Fibroblast of the aortic adventitia (primary cell): Measurements from ENCODE around the gene PLEKHA1. TPM values are rescaled to one million over a fixed set of nuclear protein-coding genes. Genes with fewer than 3 reads are reported as not detected.
A peak's percentile ranks its signal among the peaks of the same experiment; 100 is the strongest.

Experiments used
- DNase-seq: peaks from one replicate; pipeline ENCODE4 v3.0.0-alpha.2; 2010; ENCODE audit warnings: low read depth
- H3K4me3 ChIP-seq: 2 replicates; pipeline ENCODE4 v1.5.1; 2011; ENCODE audit warnings: low read depth, mild to moderate bottlenecking, control low read depth, low read length, moderate library complexity
- total RNA-seq: library from RNA; depleted of rRNA; stranded (reverse); fragments of >200 nt; gene quantifications from 2 replicates; pipeline ENCODE4 v1.2.3, GENCODE V29; 2012; ENCODE audit warnings: low replicate concordance
- TF ChIP-seq, protein P1 (sequence below): IDR thresholded peaks from 2 replicates; pipeline ENCODE4 v1.5.1; 2011; ENCODE audit warnings: mild to moderate bottlenecking, low read length, control low read depth, inconsistent platforms; ENCODE audit not compliant: insufficient read depth

PLEKHA1 gene
- total RNA-seq, 1 donor, result 29.8 TPM

- H3K4me3 ChIP-seq, result peak overlapping the region; percentile 84
- DNase-seq, result no peak
- TF ChIP-seq, protein P1, sequence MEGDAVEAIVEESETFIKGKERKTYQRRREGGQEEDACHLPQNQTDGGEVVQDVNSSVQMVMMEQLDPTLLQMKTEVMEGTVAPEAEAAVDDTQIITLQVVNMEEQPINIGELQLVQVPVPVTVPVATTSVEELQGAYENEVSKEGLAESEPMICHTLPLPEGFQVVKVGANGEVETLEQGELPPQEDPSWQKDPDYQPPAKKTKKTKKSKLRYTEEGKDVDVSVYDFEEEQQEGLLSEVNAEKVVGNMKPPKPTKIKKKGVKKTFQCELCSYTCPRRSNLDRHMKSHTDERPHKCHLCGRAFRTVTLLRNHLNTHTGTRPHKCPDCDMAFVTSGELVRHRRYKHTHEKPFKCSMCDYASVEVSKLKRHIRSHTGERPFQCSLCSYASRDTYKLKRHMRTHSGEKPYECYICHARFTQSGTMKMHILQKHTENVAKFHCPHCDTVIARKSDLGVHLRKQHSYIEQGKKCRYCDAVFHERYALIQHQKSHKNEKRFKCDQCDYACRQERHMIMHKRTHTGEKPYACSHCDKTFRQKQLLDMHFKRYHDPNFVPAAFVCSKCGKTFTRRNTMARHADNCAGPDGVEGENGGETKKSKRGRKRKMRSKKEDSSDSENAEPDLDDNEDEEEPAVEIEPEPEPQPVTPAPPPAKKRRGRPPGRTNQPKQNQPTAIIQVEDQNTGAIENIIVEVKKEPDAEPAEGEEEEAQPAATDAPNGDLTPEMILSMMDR, result no peak
Observed at GRCh38 chr10:122461729-122462532, 87.4 kb downstream of the PLEKHA1 start.

DNA sequence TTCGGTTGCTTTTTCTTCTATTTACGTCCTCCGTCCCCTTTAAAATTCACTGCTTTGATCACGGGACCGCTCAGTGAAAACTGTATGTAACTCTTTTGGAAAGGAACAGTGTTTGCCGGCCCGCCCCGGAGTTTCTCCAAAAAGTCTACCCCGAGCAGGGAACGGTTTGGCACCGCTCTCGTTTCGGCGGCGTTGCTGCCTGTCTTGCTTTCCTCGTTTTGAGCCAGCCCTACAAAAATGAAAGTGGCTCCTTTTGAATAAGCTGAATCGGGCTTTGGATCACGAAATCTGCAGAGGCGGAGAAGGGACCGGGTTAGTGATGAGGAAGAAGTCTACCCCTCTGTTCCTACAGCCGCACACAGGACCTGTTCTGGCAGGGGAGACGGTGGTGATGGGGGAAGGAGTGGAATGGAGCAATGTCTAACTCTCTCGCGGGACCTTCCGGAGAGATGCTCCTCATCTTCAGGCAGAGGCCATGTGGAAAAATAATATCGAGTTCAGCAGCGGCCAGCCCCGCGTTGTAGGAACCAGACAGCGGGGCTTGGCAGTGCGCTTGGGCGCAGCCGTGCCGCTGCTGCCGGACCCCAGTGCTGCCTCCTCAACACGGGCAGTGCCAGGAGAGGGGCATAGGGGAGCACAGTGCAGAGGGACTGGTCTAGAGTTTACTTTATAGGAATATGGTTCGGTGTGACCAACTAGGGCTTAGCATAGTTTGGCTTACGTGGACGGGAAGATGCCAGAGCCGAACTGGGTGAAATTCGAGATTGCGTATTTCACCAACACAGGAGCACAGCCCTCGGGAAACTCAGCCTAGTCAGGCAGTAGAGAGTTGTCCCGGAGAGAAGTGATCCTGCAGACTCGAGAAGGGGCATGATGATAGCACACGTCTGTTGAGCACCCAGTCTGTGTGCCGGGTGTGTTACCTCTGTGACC is 88.3 kb downstream of the PLEKHA1 start:
- TF ChIP-seq, protein P1, result no peak
- peak overlapping the region; percentile 84 for H3K4me3 ChIP-seq
- peak; percentile 77 for DNase-seq

DNA sequence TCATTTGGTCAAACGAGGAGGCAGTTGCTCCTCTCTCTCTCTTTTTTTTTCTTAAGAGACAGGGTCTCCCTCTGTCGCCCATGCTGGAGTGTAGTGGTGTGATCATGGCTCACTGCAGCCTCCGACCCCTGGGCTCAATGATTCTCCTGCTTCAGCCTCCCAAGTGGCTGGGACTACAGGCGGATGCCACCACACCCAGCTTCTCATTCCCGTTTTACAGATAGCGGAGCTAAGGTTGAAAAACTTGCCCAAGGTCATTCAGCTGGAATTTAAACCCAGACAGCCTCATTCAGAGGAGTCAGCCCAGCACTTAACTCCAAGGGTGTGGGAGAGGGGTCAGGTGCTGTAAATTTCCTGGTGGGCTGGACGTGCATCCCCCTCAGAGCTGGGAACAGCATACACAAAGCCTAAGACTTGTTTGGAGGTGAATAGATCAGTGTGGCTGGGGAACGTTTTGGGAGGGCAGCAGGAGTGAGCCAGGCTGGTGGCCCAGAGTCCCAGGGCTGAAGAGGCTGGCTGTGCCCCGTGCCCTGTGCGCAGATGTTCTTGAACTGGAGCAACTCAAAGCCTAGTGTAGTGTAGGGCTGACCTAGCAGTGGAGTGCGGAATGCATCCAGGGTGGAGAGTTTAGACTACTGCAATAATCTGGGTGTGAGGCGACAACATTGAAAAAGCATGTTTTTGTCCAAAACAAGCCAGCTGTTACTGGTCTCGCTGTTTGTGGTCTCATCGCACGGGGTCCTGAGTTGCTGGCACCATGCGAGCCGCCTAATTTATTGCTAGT is 89.2 kb downstream of the PLEKHA1 start:
- no peak for DNase-seq
- TF ChIP-seq, protein P1, result no peak
- peak overlapping the region; percentile 84 for H3K4me3 ChIP-seq

GRCh38 chr10:122464250-122464510 is 89.7 kb downstream of the PLEKHA1 start:
- no peak for DNase-seq
- TF ChIP-seq, protein P1, result no peak
- no peak overlapping the region for H3K4me3 ChIP-seq

DNA sequence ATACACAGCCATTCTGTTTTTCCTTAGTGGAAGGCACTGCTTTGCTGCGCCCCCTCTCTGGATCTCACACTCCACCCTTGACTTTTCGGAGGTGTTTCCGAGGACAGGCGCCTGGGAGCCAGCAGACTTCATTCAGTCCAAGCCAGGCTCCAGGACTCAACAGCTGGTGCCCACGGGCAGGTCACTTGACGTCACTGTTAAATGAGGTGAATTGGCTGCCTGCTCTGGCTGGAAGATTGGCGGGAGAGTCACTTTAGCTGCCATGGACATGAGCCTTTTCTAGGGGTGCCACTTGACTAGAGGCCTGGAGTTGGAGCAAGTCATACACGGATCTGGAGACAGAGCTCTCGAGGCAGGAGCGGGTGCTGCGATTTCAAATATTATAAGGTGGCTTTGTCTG is 90.1 kb downstream of the PLEKHA1 start:
- no peak for DNase-seq

More for the DNA sequence above, 90.1 kb downstream of the PLEKHA1 start:
- H3K4me3 ChIP-seq, result no peak overlapping the region
- TF ChIP-seq, protein P1, result no peak
